ENCODE measurements around the gene ULBP2.
"Not testable (repeated sequence)": the region's sequence is repeated elsewhere in the genome, so short reads cannot be mapped to it uniquely, and the experiment has no call there.

Gene ULBP2

DNA sequence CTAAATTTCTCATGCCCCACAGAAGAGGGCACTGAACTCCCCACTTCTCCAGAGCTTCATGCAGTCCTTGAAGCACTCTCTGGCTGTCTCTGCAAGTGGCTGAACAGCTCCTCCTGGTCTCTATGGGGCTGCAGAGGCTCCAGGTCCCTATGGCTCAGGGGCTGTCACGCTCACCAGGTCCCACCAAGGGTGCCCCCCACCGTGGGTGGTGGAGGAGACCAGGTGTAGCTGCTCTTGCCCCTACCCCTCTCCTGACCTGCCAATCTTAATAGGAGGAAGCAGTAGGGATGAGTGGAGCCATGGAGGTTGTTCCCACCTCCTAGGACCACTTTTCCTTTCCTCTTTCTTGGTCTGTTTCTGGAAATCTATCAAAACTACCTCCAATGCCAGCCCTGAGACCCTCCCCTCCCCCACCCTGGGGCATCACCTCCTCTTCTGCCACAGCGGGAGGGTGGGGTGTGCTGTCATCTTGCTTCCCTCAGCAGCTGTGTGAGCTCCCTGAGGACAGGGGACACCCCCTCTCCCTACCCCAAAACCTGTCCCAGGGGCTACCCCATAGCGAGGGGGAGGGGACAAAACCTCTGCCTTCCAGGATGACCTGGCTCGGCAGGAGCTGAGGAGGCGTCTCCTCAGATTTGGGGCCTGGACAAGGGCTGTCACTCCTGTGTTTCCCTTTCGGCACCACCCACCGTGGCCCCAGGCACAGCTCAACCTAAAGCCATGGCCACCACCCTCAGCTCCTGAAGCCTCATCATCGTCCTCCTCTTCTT is 31.9 kb upstream of the ULBP2 start:
- no peak for DNase-seq

DNA sequence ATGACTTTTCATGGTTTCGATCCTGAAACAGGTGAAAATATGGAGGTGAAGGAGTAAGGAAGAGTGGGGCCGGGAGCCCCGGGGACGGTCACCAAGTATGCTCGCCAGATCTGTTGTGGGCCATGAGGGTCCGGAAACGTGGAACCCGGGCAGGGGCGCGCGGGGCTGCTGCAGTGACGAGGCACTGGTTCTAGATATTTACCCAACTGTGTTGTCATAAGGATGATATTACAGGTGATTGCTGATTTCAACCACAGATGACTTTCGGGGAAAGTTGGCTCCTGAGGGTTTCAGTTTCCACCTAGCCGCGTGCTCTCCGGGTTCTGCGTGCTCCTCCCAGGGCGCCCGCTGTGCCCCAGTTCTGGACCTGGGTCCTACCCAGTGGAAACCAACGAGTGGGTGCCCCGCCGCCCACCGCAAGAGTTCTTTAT is 31.1 kb upstream of the ULBP2 start:
- DNase-seq = no peak

DNA sequence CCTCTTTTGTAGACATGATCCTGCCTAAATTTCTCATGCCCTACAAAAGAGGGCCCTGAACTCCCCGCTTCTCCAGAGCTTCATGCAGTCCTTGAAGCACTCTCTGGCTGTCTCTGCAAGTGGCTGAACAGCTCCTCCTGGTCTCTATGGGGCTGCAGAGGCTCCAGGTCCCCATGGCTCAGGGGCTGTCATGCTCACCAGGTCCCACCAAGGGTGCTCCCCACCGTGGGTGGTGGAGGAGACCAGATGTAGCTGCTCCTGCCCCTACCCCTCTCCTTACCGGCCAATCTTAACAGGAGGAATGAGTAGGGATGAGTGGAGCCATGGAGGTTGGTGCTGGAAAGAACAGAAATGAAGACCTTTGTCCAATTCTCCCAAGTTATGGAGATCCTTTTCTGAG is 29.1 kb upstream of the ULBP2 start:
- not testable (repeated sequence) for DNase-seq

DNA sequence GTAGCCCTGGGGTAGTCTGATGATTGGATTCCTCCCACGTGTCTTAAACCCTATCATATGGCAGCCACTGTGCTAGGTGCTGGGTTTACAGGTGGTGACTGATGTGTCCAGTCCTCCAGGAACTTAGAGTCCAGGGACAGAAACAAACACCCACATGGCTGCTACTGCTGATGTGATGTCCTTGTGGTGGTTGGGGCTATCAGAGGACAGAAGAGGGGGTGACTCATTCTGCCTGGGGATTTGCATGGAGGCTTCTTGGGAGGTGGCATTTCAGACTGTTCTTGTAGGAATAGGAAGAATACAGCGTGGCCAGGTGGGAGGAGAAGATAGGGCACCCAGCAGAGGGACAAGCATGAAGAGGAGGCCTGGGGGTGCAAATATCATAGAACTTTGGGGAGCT is 28.7 kb upstream of the ULBP2 start:
- DNase-seq = no peak

DNA sequence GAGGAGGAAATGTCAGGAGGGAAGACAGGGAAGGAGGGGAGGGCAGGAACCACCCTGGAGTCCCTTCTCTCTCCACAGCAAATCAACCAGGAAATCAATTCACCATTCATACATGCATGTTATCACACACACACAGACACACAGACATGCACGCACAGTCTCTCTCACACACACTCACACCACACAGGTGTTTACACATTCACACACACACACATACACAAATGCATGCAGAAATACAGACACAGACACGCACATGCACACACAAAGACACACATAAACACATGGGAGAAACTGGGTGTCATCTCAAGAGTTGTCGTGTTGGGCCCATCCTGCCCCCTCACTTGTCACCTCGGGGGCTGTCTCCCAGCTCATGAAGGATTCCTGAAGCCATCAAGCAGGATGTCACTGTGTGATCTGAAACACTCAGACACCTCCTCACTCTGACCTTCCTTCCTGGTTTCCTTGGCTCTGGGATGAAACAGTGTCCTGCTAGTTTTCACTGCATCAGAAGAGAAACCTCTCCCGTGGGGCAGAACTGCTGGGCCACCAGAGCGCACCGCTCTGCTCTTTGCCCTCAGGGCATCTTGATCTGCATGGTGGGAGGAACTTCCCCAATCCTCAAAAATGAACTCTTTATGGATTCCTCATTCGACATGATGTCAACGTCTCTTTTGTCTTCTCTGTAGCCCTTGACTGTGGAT is 28.1 kb upstream of the ULBP2 start:
- no peak for DNase-seq

DNA sequence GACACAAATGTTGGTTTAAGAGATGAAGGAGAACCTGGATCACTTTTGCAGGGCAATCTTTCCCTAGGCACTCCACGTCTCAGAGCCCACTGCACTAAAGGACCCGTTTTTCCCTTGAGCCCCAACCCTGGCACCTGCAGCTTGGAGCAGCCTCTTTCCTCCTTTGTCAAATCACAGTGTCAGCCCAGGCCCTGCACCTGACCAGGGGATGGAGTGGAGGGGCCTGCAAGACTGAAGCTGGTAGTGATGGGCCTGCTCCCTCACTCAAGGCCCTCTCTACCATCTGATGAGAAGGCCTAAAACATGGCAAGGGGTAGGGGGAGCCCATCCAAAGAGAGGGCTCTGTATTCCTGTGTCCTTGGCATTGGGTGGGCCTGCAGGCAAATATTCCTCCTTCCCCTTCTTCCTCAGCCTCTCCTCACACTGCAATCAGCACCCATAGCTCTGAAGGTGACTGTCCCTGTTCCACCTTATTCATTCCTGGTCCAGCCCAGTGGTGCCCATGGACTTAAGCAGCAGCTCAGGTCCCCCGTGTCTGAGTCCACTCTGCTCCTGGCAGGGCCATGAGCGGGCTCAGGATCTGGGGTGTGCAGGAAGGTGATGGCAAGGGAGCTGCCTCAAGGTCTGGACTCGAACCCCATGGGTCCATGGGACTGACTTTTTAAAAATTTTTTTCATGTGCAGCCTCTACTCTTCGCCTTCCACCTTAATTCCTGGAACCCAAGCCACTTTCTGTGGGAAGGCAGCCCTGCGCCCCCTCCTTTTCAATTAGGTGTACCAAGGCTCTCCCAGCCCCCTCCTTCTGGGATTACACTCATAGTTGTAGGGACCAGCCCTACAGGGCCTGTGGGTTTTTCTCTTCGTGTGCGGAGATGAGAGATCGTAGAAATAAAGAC is 25.6 kb upstream of the ULBP2 start:
- DNase-seq = no peak

DNA sequence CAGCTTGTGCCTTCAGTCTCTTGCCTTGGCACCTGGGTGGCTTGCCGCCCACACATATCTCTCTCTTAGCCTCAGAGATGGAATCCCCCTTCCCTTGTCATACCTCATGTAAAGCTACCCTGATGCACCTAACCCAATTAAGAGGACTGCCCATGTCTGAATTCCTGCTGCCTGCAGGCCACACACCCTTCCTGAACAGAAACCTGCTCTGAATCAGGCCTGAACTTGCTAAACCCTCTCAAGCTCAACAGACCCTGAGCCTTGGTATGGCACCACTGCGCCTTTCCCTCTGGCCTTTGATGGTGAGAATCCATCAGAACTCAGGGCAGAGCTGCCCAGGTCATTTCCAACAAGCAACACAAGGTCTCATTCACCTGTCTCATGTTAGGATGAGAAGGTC is 24.1 kb upstream of the ULBP2 start:
- DNase-seq = no peak

DNA sequence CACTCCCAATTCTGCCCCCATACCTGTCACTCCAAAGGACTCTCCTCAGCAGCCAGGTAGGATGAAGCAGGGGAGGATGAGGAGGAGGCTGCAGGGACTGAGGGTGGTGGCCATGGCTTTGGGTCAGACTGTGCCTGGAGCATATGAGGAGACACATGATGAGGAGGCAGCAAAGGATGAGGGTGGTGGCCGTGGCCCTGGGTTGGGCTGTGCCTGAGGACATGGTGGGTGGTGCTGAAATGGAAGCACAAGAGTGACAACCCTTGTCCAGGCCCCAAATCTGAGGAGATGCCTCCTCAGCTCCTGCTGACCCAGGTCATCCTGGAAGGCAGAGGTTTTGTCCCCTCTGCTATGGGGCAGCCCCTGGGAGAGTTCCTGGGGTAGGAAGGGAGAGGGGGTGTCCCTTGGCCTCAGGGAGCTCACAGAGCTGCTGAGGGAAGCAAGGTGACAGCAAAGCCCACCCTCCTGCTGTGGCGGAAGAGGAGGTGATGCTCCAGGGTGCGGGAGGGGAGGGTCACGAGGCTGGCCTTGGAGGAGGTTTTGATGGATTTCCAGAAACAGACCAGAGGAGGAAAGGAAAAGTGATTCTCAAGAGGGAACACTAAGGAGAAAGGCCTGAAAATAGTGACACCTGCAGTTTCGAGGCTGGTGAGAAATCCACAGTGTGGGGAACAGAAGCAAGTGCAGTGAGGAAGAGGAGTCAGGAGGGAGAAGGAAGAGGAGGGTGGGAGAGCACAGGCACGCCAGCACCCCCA is 23.5 kb upstream of the ULBP2 start:
- no peak for DNase-seq

DNA sequence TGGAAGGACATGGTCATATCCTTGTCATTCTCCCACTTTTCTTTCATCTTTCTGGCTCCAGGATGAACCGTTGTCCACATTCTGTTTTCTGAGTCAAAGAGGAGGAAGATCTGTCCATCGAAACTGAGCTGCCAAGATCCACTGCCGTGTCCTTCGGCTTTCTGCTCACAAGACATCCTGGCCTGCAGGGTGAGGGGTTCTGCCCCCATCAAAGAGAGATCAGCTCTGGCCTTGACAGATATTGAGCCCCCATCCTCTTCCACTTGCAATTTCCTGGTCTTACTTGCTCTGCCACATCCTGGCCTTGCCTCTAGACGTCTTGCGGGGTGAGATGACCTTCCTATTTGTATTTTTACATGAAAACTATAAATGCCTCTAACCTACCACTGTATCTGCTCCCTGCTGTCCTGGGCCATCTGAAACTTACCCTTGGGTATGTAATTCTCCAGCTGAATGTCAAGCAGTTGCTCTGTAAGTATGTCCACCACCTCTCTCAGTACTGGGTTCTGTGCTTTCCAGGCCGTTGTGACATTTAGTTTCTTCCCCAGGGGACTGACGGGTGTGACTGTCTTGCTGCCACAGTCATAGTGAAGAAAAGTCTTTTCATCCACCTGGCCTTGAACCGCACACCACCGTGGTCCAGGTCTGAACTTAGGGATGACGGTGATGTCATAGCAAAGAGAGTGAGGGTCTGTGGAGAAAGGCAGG is 22.5 kb upstream of the ULBP2 start:
- not testable (repeated sequence) for DNase-seq

DNA sequence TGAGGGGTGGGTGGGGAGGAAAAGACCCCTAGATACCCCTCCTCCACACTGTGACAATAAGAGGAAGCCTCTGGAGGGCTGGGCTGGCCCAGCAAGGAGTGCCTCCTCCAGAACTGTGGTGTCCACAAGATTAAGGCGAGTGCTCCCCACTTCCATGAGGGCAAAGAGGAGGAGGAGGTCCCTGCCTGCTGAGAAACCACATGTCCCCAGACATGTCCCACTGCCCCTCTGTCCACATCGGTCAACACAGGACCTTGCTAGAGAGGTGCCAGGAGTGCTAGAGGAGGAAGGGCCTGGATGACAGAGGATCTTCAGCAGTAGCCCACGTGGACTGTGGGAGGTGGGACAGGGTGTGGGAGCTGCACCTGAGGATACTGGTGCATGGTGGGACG is 22.0 kb upstream of the ULBP2 start:
- DNase-seq = no peak

DNA sequence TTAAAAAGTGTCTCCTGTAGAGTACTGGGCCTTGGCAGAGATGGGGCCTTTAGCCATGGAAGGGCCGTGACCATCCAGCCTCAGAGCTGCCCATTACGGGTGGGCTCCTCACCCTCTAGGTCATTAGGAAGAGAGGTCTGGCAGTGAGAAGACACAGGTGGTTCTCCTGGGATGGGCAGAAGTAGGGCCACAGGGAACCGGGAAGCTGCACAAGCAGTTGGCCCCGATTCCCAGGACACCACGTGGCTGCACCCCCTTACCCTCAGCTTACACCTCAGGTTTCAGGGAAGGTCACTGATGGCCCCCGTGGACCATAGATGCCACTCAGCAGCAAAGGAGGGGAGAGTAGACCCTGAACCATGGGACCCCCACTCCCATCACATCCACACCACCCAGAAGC is 20.5 kb upstream of the ULBP2 start:
- no peak for DNase-seq

DNA sequence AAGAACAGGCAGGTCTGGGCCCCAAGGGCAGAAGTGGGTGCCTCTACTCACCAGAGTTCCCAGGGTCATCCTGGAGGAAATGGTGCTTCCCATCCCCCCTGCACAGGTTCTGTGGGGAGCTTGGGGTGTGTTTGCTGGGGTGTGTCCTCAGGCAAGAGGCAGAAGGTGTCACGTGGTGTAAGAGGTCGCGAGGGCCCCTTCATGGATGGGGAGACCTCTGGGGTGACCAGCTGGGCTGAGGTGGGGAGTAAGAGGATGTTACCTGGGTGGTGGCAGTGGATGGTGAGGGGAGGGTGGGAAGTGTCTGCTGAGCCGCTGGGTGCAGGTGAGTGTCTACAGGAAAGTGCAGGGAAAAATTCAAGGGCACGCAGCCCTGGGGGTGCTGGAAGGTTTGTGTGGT is 19.7 kb upstream of the ULBP2 start:
- DNase-seq = not testable (repeated sequence)

DNA sequence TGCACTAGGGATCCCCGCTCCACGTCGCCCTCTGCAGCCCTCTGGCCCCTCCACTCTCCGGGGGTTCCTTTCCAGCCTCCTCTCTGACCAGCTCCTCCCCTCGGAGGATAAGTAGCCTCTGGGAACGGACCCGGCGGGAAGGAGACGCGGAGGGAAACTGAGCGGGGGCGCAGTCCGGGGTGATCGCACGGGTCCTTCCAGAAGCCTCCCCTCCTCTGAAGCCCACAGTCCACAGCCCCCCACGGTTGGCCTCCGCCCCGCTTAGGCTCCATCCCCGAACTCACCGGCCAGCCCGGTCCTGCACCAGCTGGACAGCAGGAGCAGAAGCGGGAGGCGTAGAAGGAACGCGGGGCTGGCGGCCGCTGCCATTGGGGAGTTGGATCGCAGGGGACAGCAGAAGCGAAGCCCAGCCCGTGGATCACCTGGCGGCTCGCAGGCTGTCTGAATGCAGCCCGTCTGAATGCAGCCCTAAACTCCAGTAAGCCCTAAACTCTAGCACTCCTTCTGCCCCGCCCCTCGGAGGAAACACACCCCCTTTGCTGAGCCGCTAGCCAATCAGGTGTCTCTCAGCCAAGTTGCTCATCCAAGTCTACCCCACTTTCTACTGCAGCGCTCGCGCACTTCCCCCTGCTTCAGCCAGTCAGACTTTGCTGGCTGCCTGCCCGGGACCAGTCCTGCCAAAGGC is 19.0 kb upstream of the ULBP2 start, which contains the start of gene RAET1G:
Gene RAET1G, minus strand, starts transcription at position 480 of the 685 bp plus-strand sequence. Its CDS starts 111 bp downstream, at position 369.
- DNase-seq = peak; percentile 70 to 75

DNA sequence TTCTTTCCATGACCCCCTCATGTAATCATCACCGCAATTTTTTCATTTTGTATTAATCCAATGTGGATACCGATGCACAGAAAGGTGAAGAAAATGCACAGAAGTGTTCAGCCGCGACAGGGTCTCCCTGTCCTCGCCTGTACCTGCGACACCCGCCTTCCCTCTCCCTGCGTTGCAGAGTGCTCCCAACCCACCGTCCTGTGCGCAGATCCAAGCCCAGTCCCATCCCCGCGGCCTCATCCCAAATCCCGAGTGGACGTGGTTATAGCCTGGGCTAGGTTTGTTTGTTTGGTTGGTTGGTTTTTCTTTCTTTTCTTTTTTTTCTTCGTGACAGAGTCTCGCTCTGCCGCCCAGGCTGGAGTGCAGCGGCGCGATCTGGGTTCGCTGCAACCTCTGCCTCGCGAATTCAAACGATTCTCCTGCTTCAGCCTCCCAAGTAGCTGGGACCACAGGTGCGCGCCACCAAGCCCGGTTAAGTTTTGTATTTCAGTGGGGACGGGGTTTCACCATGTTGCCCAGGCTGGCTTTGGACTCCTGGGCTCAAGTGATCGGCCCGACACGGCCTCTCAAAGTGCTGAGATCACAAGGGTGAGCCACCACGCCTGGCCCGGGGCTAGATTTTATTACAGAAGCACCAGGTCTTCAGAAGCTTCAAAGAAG is 18.4 kb upstream of the ULBP2 start:
- no peak for DNase-seq

DNA sequence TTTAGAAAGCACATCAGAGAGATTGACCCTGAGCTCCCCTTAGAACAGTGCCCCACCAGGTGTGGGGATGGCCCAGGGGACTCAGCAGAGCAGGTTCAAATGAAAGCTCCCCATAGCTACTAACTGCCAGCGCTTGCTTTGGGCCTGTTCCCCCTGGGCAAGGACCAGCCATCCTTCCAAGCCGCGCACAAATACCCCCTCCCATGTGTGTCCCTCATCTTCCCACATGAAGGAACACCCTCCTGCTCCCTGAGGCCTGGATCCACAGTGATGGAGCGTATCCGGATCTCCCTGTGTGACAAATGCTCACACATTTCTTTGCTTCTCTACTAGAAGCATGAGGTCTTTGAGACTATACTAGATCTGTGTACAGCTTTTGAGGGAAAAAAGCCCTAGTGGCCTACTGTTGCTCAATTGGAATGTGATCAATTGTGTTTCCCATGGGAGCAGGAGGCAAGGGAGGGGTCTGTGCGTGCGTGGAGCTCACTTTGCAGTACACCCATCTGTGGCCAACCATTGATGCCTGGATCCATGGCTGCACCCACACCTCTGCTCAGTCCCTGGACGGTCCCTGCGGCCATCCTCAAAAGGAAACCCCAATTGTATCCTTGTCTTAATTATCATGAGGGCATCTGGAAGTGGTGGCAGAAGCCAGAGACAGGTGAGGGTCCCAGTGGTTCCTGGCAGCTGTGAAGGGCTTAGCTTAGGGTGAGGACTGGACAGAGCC is 17.4 kb upstream of the ULBP2 start:
- DNase-seq = no peak

DNA sequence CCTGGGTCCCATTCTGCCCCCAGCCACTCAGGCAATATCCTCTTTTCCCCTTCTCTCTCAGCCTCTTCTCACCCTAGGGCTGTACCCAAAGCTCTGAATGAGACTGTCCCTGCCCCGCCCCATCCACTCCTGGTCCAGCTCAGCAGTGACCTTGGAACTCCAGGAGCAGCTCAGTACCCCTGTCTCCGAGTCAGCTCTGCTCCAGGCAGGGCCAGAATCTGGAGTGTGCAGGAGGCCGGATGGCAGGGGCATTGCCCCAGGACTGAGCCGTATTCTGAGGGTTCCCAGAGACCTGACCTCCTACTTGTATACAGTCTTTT is 16.9 kb upstream of the ULBP2 start:
- no peak for DNase-seq

DNA sequence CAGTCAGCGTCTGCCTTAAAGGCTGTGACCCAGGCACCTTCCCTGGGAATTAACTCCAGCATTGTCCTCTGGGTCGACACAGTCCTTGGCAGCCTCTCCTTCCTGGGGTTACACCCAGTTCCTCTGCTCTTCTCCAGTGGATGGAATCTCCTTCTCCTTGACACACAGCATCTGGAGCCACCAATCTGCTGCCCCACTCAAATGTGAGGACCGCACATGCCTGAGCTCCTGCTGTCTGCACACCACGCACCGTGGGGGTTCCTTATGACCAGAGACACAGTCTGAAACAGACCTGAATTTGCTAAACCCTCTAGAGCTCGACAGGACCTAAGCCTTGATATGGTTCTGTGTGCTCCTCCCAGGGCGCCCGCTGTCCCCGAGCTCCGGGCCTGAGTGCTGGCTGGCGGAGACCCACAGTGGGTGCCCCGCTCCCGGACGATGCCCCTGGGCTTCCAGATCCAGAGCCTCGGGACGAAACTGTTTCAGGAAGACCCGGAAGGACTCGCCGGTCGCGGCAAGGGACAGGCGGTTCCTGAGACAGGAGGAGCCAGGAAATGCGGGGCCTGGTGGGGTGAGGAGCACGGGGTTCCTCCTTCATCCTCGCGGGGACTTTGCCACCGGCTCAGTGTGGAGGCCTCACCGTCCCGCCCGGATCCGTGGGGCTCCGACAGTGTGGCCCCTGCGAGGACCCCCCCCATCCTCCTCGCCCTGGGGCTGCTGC is 16.4 kb upstream of the ULBP2 start:
- no peak for DNase-seq

DNA sequence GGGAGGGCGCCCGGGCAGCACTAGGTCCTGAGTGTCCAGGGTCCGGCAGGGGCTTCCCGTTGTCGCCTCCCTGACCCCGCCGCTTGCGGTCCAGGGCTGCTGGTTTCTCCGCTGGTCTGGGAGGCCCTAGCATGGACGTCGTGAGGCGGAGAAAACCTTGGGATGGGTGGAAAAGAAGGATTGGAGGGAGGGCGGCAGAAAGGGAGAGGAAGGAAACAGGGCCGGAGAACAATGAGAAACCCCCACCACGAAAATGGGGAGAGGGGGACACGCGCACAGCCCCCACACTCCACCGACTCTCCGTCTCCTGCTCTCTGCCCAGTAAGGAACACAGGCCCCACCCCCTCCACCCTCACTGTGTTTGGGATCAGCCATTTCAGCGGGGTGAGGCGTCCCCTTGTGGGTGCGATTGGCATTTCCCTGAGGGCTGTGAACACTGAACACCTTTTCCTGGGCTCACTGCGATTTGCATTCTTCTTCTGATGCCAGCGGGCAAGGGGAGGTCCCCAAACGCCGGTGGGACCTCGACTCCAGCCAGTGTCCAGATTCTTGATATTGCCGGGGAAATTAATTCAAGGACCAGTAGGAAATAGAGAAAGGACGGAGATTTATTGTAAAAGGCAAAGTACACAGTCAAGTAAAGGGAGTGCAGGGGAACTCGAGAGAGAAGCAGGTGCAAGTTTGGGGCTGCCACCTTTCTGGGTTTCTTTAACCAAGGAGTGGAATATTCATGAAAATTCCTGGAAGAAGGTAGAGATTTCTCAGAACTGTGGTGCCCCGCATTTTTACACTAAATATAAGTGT is 15.6 kb upstream of the ULBP2 start:
- peak; percentile 46 to 86 for DNase-seq

DNA sequence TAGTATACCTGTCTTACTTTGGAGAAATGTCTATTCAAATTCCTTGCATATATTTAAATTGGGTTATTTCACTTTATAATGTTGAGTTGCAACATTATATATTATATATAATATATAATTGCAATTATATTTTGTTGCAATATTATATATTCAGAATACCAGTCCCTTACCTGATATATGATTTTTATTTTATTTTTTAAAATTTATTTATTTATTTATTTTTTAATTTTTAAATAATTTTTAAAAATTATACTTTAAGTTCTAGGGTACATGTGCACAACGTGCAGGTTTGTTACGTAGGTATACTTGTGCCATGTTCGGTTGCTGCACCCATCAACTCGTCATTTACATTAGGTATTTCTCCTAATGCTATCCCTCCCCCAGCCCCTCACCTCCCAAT is 14.8 kb upstream of the ULBP2 start:
- DNase-seq = not testable (repeated sequence)

Measured in inflammatory macrophage treated with lipopolysaccharide for 1 hour (primary cell).